HG02943 (cell line): ENCODE data around the gene GALNT14.

Source experiments
- ATAC-seq: cut with Tn5 transposase; IDR thresholded peaks from one replicate; pipeline ENCODE4 v1.9.1; 2021; ENCODE audit warnings: mild to moderate bottlenecking, low read depth, moderate library complexity; ENCODE audit not compliant: unreplicated experiment

The GALNT14 gene

GRCh38 chr2:30957591-30957990 is 180.6 kb downstream of the GALNT14 start:
- ATAC-seq = no peak

- ATAC-seq = no peak
Measured at GRCh38 chr2:30956995-30957394, 181.2 kb downstream of the GALNT14 start.

- no peak for ATAC-seq
Measured at GRCh38 chr2:30955516-30956132, 182.6 kb downstream of the GALNT14 start.

- ATAC-seq = no peak
Measured at GRCh38 chr2:30950339-30950738, 187.9 kb downstream of the GALNT14 start.

GRCh38 chr2:30949435-30949834 is 188.8 kb downstream of the GALNT14 start:
- no peak for ATAC-seq

GRCh38 chr2:30948857-30949256 is 189.4 kb downstream of the GALNT14 start:
- ATAC-seq = no peak

GRCh38 chr2:30948130-30948529 is 190.1 kb downstream of the GALNT14 start:
- ATAC-seq = no peak

- ATAC-seq = no peak
Measured at GRCh38 chr2:30947686-30948085, 190.6 kb downstream of the GALNT14 start.

GRCh38 chr2:30942419-30942818 is 195.8 kb downstream of the GALNT14 start:
- ATAC-seq = no peak

- no peak for ATAC-seq
Measured at GRCh38 chr2:30940839-30941238, 197.4 kb downstream of the GALNT14 start.

- ATAC-seq = no peak
Measured at GRCh38 chr2:30939364-30939763, 198.9 kb downstream of the GALNT14 start.

GRCh38 chr2:30938196-30938595 is 200.0 kb downstream of the GALNT14 start:
- no peak for ATAC-seq

GRCh38 chr2:30936977-30937376 is 201.3 kb downstream of the GALNT14 start:
- ATAC-seq = no peak

- ATAC-seq = no peak
Measured at GRCh38 chr2:30935795-30936194, 202.4 kb downstream of the GALNT14 start.

- ATAC-seq = no peak
Measured at GRCh38 chr2:30934066-30934465, 204.2 kb downstream of the GALNT14 start.

- no peak for ATAC-seq
Measured at GRCh38 chr2:30933496-30933895, 204.7 kb downstream of the GALNT14 start.

GRCh38 chr2:30932870-30933269 is 205.4 kb downstream of the GALNT14 start:
- no peak for ATAC-seq

GRCh38 chr2:30931841-30932407 is 206.3 kb downstream of the GALNT14 start:
- no peak for ATAC-seq

- no peak for ATAC-seq
Measured at GRCh38 chr2:30930716-30931115, 207.5 kb downstream of the GALNT14 start.

GRCh38 chr2:30927465-30928075 is 210.7 kb downstream of the GALNT14 start:
- ATAC-seq = no peak

GRCh38 chr2:30926606-30927005 is 211.6 kb downstream of the GALNT14 start:
- ATAC-seq = no peak

GRCh38 chr2:30923623-30924022 is 214.6 kb downstream of the GALNT14 start:
- no peak for ATAC-seq
